Activated CD8-positive, alpha-beta memory T cell treated with anti-CD3 and anti-CD28 coated beads, Interleukin-2, amount 50 U/mL, for 24 hours (primary cell): ENCODE results near the gene P3H1.
"Not testable (repeated sequence)": the region's sequence is repeated elsewhere in the genome, so short reads cannot be mapped to it uniquely, and the experiment has no call there.

Experiments used
- DNase-seq: peaks from one replicate; pipeline ENCODE4 v3.0.0-alpha.2; 2020; ENCODE audit errors: extremely low read depth

Gene P3H1

GRCh38 chr1:42730988-42731387, 35.8 kb downstream of the P3H1 start:
- DNase-seq, result peak; percentile 7

- DNase-seq, result no peak
Measured at GRCh38 chr1:42730002-42730401, 36.8 kb downstream of the P3H1 start.

GRCh38 chr1:42725820-42726219, 41.0 kb downstream of the P3H1 start:
- not testable (repeated sequence) for DNase-seq

- no peak for DNase-seq
Measured at GRCh38 chr1:42723511-42723910, 43.3 kb downstream of the P3H1 start.

GRCh38 chr1:42722403-42722802, 44.4 kb downstream of the P3H1 start:
- not testable (repeated sequence) for DNase-seq

GRCh38 chr1:42721926-42722325, 44.9 kb downstream of the P3H1 start:
- no peak for DNase-seq

- no peak for DNase-seq
Measured at GRCh38 chr1:42720868-42721267, 46.0 kb downstream of the P3H1 start.

GRCh38 chr1:42714441-42714840, 52.4 kb downstream of the P3H1 start:
- DNase-seq, result not testable (repeated sequence)

- DNase-seq, result no peak
Measured at GRCh38 chr1:42713293-42713692, 53.5 kb downstream of the P3H1 start.

- not testable (repeated sequence) for DNase-seq
Measured at GRCh38 chr1:42712808-42713207, 54.0 kb downstream of the P3H1 start.

GRCh38 chr1:42703888-42704464, 62.9 kb downstream of the P3H1 start:
- DNase-seq, result no peak

- DNase-seq, result no peak
Measured at GRCh38 chr1:42700006-42700405, 66.8 kb downstream of the P3H1 start.

GRCh38 chr1:42698081-42698813, 68.6 kb downstream of the P3H1 start:
- no peak for DNase-seq
